SJSA1 (cell line): ENCODE data around the gene DHRS2. TPM values are rescaled to one million over a fixed set of nuclear protein-coding genes. Genes with fewer than 3 reads are reported as not detected.

ENCODE experiments used
- DNase-seq, 2 experiments: peaks; one replicate each; pipeline ENCODE4 v3.0.0-alpha.2; 2015 to 2020; ENCODE audit warnings: low spot score in 2 of 2, low read depth in 1 of 2
- H3K27ac ChIP-seq: fragments of 250-450 bp; sonication (Bioruptor Pico); 2 replicates; pipeline ENCODE4 v1.5.1; 2020; ENCODE audit warnings: mild to moderate bottlenecking, moderate library complexity
- H3K27me3 ChIP-seq: fragments of 250-450 bp; sonication (Bioruptor Pico); replicated peaks from 2 replicates; pipeline ENCODE4 v1.5.1; 2020; ENCODE audit warnings: mild to moderate bottlenecking, moderate library complexity
- H3K36me3 ChIP-seq: fragments of 250-450 bp; sonication (Bioruptor Pico); 2 replicates; pipeline ENCODE4 v1.5.1; 2020; ENCODE audit warnings: mild to moderate bottlenecking
- H3K4me1 ChIP-seq: fragments of 250-450 bp; sonication (Bioruptor Pico); replicated peaks from 2 replicates; pipeline ENCODE4 v1.6.1; 2021; ENCODE audit warnings: mild to moderate bottlenecking
- H3K4me3 ChIP-seq: fragments of 250-450 bp; sonication (Bioruptor Pico); 2 replicates; pipeline ENCODE4 v1.5.1; 2020; ENCODE audit warnings: mild to moderate bottlenecking
- H3K9me3 ChIP-seq: fragments of 250-450 bp; sonication (Bioruptor Pico); replicated peaks from 2 replicates; pipeline ENCODE4 v1.5.1; 2020; ENCODE audit warnings: mild to moderate bottlenecking
- total RNA-seq: library from RNA; depleted of rRNA; stranded (reverse); fragments of >200 nt; shearing (Covaris generic); gene quantifications from 2 replicates; pipeline ENCODE4 v1.2.3, GENCODE V29; 2014

DHRS2 gene
- total RNA-seq, 1 experiment from 2014 or later: 0.21 TPM

- Histone ChIP-seq H3K9me3 (no peaks in the 10 kb centered on the region), H3K4me3 (no peak overlapping the region), H3K4me1 (no peaks in the 10 kb centered on the region), H3K27ac (no peak overlapping the region), H3K36me3 (no peaks in the 10 kb centered on the region), H3K27me3 (no peaks in the 10 kb centered on the region)
- no peak for DNase-seq
Measured at GRCh38 chr14:23643533-23644194, 7.5 kb downstream of the DHRS2 start.

- H3K27me3 ChIP-seq: no peaks in the 10 kb centered on the region
- H3K27ac ChIP-seq: no peak overlapping the region
- H3K4me3 ChIP-seq: no peak overlapping the region
- no peaks in the 10 kb centered on the region for H3K9me3 ChIP-seq
- no peaks in the 10 kb centered on the region for H3K36me3 ChIP-seq
- DNase-seq: no peak
- no peaks in the 10 kb centered on the region for H3K4me1 ChIP-seq
Measured at GRCh38 chr14:23644195-23644918, 8.2 kb downstream of the DHRS2 start.

GRCh38 chr14:23644919-23645336 is 8.8 kb downstream of the DHRS2 start:
- no peak for DNase-seq
- H3K27ac ChIP-seq: no peak overlapping the region
- no peaks in the 10 kb centered on the region for H3K9me3 ChIP-seq
- H3K4me1 ChIP-seq: no peaks in the 10 kb centered on the region
- no peaks in the 10 kb centered on the region for H3K27me3 ChIP-seq
- H3K36me3 ChIP-seq: no peaks in the 10 kb centered on the region
- H3K4me3 ChIP-seq: no peak overlapping the region

- no peaks in the 10 kb centered on the region for H3K9me3 ChIP-seq
- no peak for DNase-seq
- H3K27ac ChIP-seq: no peak overlapping the region
Measured at GRCh38 chr14:23645504-23645811, 9.3 kb downstream of the DHRS2 start.

GRCh38 chr14:23645812-23646647 is 9.9 kb downstream of the DHRS2 start:
- Histone ChIP-seq H3K36me3 (no peaks in the 10 kb centered on the region), H3K27me3 (no peaks in the 10 kb centered on the region), H3K4me1 (no peaks in the 10 kb centered on the region), H3K27ac (no peak overlapping the region), H3K9me3 (no peaks in the 10 kb centered on the region), H3K4me3 (no peak overlapping the region)
- DNase-seq: no peak

More at GRCh38 chr14:23645504-23645811, 9.3 kb downstream of the DHRS2 start:
- Histone ChIP-seq H3K4me1 (no peaks in the 10 kb centered on the region), H3K27me3 (no peaks in the 10 kb centered on the region), H3K36me3 (no peaks in the 10 kb centered on the region), H3K4me3 (no peak overlapping the region)

GRCh38 chr14:23646648-23647549 is 10.7 kb downstream of the DHRS2 start:
- Histone ChIP-seq H3K36me3 (no peaks in the 10 kb centered on the region), H3K27me3 (no peaks in the 10 kb centered on the region), H3K9me3 (no peaks in the 10 kb centered on the region), H3K4me1 (no peaks in the 10 kb centered on the region), H3K27ac (no peak overlapping the region), H3K4me3 (no peak overlapping the region)
- no peak for DNase-seq

GRCh38 chr14:23647619-23648018 is 11.5 kb downstream of the DHRS2 start:
- no peaks in the 10 kb centered on the region for H3K9me3 ChIP-seq
- no peaks in the 10 kb centered on the region for H3K36me3 ChIP-seq
- DNase-seq: no peak
- H3K4me3 ChIP-seq: no peak overlapping the region
- no peaks in the 10 kb centered on the region for H3K27me3 ChIP-seq
- no peaks in the 10 kb centered on the region for H3K4me1 ChIP-seq
- no peak overlapping the region for H3K27ac ChIP-seq

- Histone ChIP-seq H3K36me3 (no peaks in the 10 kb centered on the region), H3K4me1 (no peaks in the 10 kb centered on the region)
- DNase-seq: no peak
Measured at GRCh38 chr14:23648764-23649460, 12.7 kb downstream of the DHRS2 start.

GRCh38 chr14:23650506-23650905 is 14.3 kb downstream of the DHRS2 start:
- no peaks in the 10 kb centered on the region for H3K36me3 ChIP-seq
- H3K4me3 ChIP-seq: no peak overlapping the region
- no peak for DNase-seq
- H3K27me3 ChIP-seq: no peaks in the 10 kb centered on the region
- no peak overlapping the region for H3K27ac ChIP-seq
- no peaks in the 10 kb centered on the region for H3K4me1 ChIP-seq
- no peaks in the 10 kb centered on the region for H3K9me3 ChIP-seq

More at GRCh38 chr14:23648764-23649460, 12.7 kb downstream of the DHRS2 start:
- Histone ChIP-seq H3K9me3 (no peaks in the 10 kb centered on the region), H3K27ac (no peak overlapping the region), H3K27me3 (no peaks in the 10 kb centered on the region), H3K4me3 (no peak overlapping the region)

- Histone ChIP-seq H3K36me3 (no peaks in the 10 kb centered on the region), H3K27me3 (no peaks in the 10 kb centered on the region), H3K27ac (no peak overlapping the region), H3K4me1 (no peaks in the 10 kb centered on the region), H3K9me3 (no peaks in the 10 kb centered on the region), H3K4me3 (no peak overlapping the region)
- no peak for DNase-seq
Measured at GRCh38 chr14:23653051-23653450, 16.9 kb downstream of the DHRS2 start.

- Histone ChIP-seq H3K27me3 (no peaks in the 10 kb centered on the region), H3K4me3 (no peak overlapping the region), H3K9me3 (no peaks in the 10 kb centered on the region)
Measured at GRCh38 chr14:23654231-23654630, 18.1 kb downstream of the DHRS2 start.

GRCh38 chr14:23657959-23658470 is 21.9 kb downstream of the DHRS2 start:
- DNase-seq: no peak
- H3K27ac ChIP-seq: no peak overlapping the region
- 0 out of 2 replicates have a peak, but pooled peaks cover 5% of the 10 kb centered on the region for H3K27me3 ChIP-seq
- no peaks in the 10 kb centered on the region for H3K36me3 ChIP-seq
- no peak overlapping the region for H3K4me3 ChIP-seq
- H3K4me1 ChIP-seq: no peaks in the 10 kb centered on the region
- H3K9me3 ChIP-seq: no peaks in the 10 kb centered on the region

More at GRCh38 chr14:23654231-23654630, 18.1 kb downstream of the DHRS2 start:
- DNase-seq: no peak
- H3K36me3 ChIP-seq: no peaks in the 10 kb centered on the region
- H3K27ac ChIP-seq: no peak overlapping the region
- H3K4me1 ChIP-seq: no peaks in the 10 kb centered on the region
